AG20443 (cell line): Measurements from ENCODE around the gene OR5K2.

Experiments
- DNase-seq: peaks from one replicate; pipeline ENCODE4 v3.0.0; 2012; ENCODE audit warnings: low spot score, mixed read lengths

OR5K2 gene

GRCh38 chr3:98497381-98497780 lies at the start of gene OR5K2:
Gene OR5K2 (plus strand): TSS chr3:98497681. CDS start chr3:98497681, 0 bp downstream.
- no peak for DNase-seq

- DNase-seq: no peak
Observed at GRCh38 chr3:98449606-98450193, 47.8 kb upstream of the OR5K2 start.

- DNase-seq: no peak
Observed at GRCh38 chr3:98450372-98450771, 47.1 kb upstream of the OR5K2 start.

GRCh38 chr3:98453827-98454226 lies 43.7 kb upstream of the OR5K2 start:
- DNase-seq: no peak

GRCh38 chr3:98454929-98455328 lies 42.6 kb upstream of the OR5K2 start:
- DNase-seq: no peak

- no peak for DNase-seq
Observed at GRCh38 chr3:98457543-98457942, 39.9 kb upstream of the OR5K2 start.

GRCh38 chr3:98460220-98460619 lies 37.3 kb upstream of the OR5K2 start:
- no peak for DNase-seq

- DNase-seq: no peak
Observed at GRCh38 chr3:98462901-98463300, 34.6 kb upstream of the OR5K2 start, which contains the start of gene OR5K1. Gene OR5K1 (plus strand): TSS chr3:98463201. CDS start chr3:98469577, 6,376 bp downstream.

GRCh38 chr3:98482717-98483482 lies 14.6 kb upstream of the OR5K2 start:
- no peak for DNase-seq

- no peak for DNase-seq
Observed at GRCh38 chr3:98483626-98484025, 13.9 kb upstream of the OR5K2 start.

- DNase-seq: no peak
Observed at GRCh38 chr3:98500019-98500418, 2.5 kb downstream of the OR5K2 start.

- no peak for DNase-seq
Observed at GRCh38 chr3:98501270-98501669, 3.8 kb downstream of the OR5K2 start.

- no peak for DNase-seq
Observed at GRCh38 chr3:98501863-98502576, 4.5 kb downstream of the OR5K2 start.

- no peak for DNase-seq
Observed at GRCh38 chr3:98504539-98504938, 7.1 kb downstream of the OR5K2 start.

GRCh38 chr3:98508582-98508981 lies 11.1 kb downstream of the OR5K2 start:
- no peak for DNase-seq

GRCh38 chr3:98512576-98512975 lies 15.1 kb downstream of the OR5K2 start:
- DNase-seq: no peak

GRCh38 chr3:98513091-98513511 lies 15.6 kb downstream of the OR5K2 start:
- DNase-seq: peak; percentile 21

- DNase-seq: no peak
Observed at GRCh38 chr3:98513736-98514135, 16.3 kb downstream of the OR5K2 start.

- DNase-seq: no peak
Observed at GRCh38 chr3:98514948-98515347, 17.5 kb downstream of the OR5K2 start.

GRCh38 chr3:98518816-98519215 lies 21.3 kb downstream of the OR5K2 start:
- DNase-seq: no peak

- no peak for DNase-seq
Observed at GRCh38 chr3:98519351-98519750, 21.9 kb downstream of the OR5K2 start.

GRCh38 chr3:98521897-98522543 lies 24.5 kb downstream of the OR5K2 start:
- DNase-seq: peak; percentile 60
